ENCODE results near the gene RAD51AP2.
"Not testable (repeated sequence)": the region's sequence is repeated elsewhere in the genome, so short reads cannot be mapped to it uniquely, and the experiment has no call there.

Gene RAD51AP2

GRCh38 chr2:17518212-17519154 is at the start of gene RAD51AP2:
TSS of gene RAD51AP2 (minus strand) at chr2:17518440. CDS start at chr2:17518415, 25 bp downstream.
- peak; percentile 30 for DNase-seq

- DNase-seq, result not testable (repeated sequence)
Observed at GRCh38 chr2:17565726-17566125, 47.5 kb upstream of the RAD51AP2 start.

GRCh38 chr2:17558878-17559277 is 40.6 kb upstream of the RAD51AP2 start:
- no peak for DNase-seq

GRCh38 chr2:17558053-17558452 is 39.8 kb upstream of the RAD51AP2 start:
- no peak for DNase-seq

GRCh38 chr2:17557596-17557995 is 39.4 kb upstream of the RAD51AP2 start:
- DNase-seq, result no peak

GRCh38 chr2:17555150-17555549 is 36.9 kb upstream of the RAD51AP2 start:
- DNase-seq, result no peak

GRCh38 chr2:17550907-17551306 is 32.7 kb upstream of the RAD51AP2 start:
- no peak for DNase-seq

GRCh38 chr2:17547737-17548136 is 29.5 kb upstream of the RAD51AP2 start:
- no peak for DNase-seq

GRCh38 chr2:17547237-17547636 is 29.0 kb upstream of the RAD51AP2 start:
- no peak for DNase-seq

- no peak for DNase-seq
Observed at GRCh38 chr2:17545680-17546613, 27.7 kb upstream of the RAD51AP2 start.

GRCh38 chr2:17544256-17544655 is 26.0 kb upstream of the RAD51AP2 start:
- DNase-seq, result no peak

GRCh38 chr2:17543848-17544247 is 25.6 kb upstream of the RAD51AP2 start:
- no peak for DNase-seq

- DNase-seq, result no peak
Observed at GRCh38 chr2:17543131-17543660, 25.0 kb upstream of the RAD51AP2 start.

GRCh38 chr2:17542471-17542870 is 24.2 kb upstream of the RAD51AP2 start:
- DNase-seq, result no peak

- no peak for DNase-seq
Observed at GRCh38 chr2:17541531-17541950, 23.3 kb upstream of the RAD51AP2 start.

- DNase-seq, result no peak
Observed at GRCh38 chr2:17540813-17541530, 22.7 kb upstream of the RAD51AP2 start.

- no peak for DNase-seq
Observed at GRCh38 chr2:17540093-17540812, 22.0 kb upstream of the RAD51AP2 start, which contains the start of gene VSNL1. TSS of gene VSNL1 (plus strand) at chr2:17540696. CDS start at chr2:17592075, 51,379 bp downstream.

GRCh38 chr2:17539611-17540092 is 21.4 kb upstream of the RAD51AP2 start:
- no peak for DNase-seq

- DNase-seq, result no peak
Observed at GRCh38 chr2:17538844-17539554, 20.8 kb upstream of the RAD51AP2 start.

GRCh38 chr2:17538022-17538843 is 20.0 kb upstream of the RAD51AP2 start:
- DNase-seq, result no peak

Measured in stimulated activated CD4-positive, alpha-beta T cell treated with anti-CD3 and anti-CD28 coated beads, Interleukin-1b, Interleukin-23, amount 100 ng/mL, for 48 hours (primary cell).